Measurements from ENCODE around the gene ZNF169. TPM values are rescaled to one million over a fixed set of nuclear protein-coding genes. Genes with fewer than 3 reads are reported as not detected.
"Not testable (repeated sequence)": the region's sequence is repeated elsewhere in the genome, so short reads cannot be mapped to it uniquely, and the experiment has no call there.

ZNF169 gene
- total RNA-seq, 1 experiment from 2014 or later = 5.0 TPM

DNA sequence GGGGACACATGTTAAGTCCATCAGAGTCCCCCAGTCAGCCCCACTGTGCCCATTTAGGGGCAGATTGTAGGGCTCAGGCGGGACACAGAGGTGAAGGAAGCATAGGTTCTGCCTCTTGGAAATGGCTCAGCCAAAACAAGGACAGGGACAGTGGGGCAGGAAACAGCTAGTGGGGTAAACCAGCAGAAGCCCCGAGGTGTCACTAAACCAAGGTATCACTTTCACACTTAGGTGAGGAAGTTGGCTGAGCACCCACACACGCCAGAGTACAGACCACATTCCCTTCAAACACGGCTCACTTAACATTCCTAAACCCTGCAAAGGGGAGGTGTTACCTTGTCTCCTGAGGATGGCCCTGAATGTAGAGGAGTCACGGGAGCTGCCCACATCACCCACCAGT is 57.1 kb downstream of the ZNF169 start:
- DNase-seq (ENCODE audit: low spot score); CTCF ChIA-PET; ATAC-seq; H3K36me3 Mint-ChIP-seq; H3K4me1 Mint-ChIP-seq; POLR2A ChIA-PET; H3K27ac Mint-ChIP-seq; H3K9me3 Mint-ChIP-seq; H3K27me3 Mint-ChIP-seq (ENCODE audit: low read depth); H3K4me3 Mint-ChIP-seq: not testable (repeated sequence)

- ATAC-seq = peak; percentile 66
- H3K9me3 Mint-ChIP-seq; H3K4me3 Mint-ChIP-seq; H3K36me3 Mint-ChIP-seq; H3K27me3 Mint-ChIP-seq (ENCODE audit: low read depth); H3K27ac Mint-ChIP-seq; CTCF ChIA-PET; H3K4me1 Mint-ChIP-seq; POLR2A ChIA-PET; DNase-seq (ENCODE audit: low spot score): not testable (repeated sequence)
Measured at GRCh38 chr9:94317949-94318657, 59.0 kb downstream of the ZNF169 start.

DNA sequence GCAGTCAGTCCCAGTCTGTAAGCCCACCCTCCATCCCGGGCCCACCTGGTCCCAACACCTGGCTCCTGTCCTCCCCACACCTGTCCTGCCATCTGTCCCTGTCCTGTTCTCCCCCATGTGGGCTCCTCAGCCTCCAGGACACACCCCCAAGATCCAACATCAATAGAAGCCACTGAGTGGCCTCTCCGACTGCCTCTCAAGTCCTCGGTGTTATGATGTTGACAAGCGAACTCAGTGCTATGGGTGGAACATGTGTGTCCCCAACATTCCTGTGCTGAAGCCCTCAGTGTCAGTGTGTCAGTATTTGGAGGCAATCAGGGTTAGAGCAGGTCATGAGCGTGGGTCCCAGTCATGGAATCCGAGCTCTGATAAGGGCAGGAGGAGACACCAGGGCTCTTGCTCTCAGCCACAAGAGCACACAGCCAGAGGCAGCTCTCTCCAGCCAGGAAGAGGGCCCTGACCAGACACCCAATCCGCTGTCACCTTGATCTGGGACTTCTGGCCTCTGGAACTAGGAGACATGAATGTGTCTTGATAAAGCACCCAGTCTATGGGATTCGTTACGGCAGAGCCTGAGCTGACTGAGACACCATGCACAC is 63.3 kb downstream of the ZNF169 start:
- H3K4me1 Mint-ChIP-seq; H3K9me3 Mint-ChIP-seq; ATAC-seq; CTCF ChIA-PET; H3K27ac Mint-ChIP-seq; H3K4me3 Mint-ChIP-seq; DNase-seq (ENCODE audit: low spot score); H3K27me3 Mint-ChIP-seq (ENCODE audit: low read depth); H3K36me3 Mint-ChIP-seq; POLR2A ChIA-PET: not testable (repeated sequence)

DNA sequence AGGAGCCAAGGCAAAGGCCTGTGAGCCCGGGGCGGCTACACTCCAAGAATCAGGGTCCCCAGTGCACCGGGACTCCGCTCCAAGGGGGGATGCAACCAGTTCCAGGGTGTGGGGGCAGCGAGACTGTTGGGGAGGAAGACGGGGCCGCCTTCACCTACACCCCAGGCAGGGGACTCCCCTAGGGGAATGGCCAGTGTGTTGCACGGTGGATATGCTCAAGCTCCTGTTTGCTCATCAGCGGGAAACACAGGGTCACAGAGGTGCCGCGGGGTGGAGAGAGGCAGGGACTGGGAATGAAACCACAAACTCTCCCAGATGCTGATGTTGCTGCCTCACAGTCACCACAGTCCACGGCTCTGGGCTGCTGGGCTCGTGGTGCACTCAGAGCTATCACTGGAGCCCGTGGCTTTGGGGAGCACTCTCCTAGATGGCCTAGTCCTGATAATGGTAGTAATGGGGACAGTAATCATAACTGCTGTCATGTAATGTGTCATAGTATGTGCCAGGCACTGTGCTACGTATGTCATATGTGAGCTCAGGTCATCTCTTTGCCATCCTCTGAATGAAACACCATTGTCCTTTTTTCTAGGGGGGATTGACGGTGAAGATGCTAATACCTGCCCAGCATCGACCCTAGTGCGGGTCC is 64.2 kb downstream of the ZNF169 start:
- DNase-seq (ENCODE audit: low spot score); POLR2A ChIA-PET; H3K27ac Mint-ChIP-seq; H3K27me3 Mint-ChIP-seq (ENCODE audit: low read depth); ATAC-seq; H3K9me3 Mint-ChIP-seq; H3K4me3 Mint-ChIP-seq; H3K4me1 Mint-ChIP-seq; H3K36me3 Mint-ChIP-seq; CTCF ChIA-PET: not testable (repeated sequence)

DNA sequence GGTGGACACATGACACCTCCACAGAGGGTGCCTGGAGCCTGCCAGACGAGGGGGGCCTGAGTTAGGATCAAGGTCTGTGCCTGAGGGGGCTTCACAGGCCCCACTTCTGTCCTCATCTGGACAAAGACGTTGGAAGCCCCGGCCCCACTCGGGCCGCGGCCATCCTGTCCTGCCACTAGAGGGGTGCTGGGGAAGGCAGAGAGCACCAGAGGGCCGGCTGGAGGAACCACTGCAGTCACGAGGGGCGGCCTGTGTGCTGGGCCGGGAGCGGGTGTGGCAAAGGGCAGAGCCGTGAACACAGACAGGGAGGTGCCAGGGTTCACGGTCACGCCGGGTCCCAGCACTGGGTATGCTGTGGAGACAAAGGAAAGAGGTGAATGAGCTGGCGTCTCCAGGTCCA is 66.5 kb downstream of the ZNF169 start:
- H3K27me3 Mint-ChIP-seq (ENCODE audit: low read depth); H3K4me1 Mint-ChIP-seq; H3K4me3 Mint-ChIP-seq; CTCF ChIA-PET; H3K27ac Mint-ChIP-seq; POLR2A ChIA-PET; H3K9me3 Mint-ChIP-seq; H3K36me3 Mint-ChIP-seq: not testable (repeated sequence)
- ATAC-seq = peak; percentile 88
- peak; percentile 38 for DNase-seq (ENCODE audit: low spot score)

DNA sequence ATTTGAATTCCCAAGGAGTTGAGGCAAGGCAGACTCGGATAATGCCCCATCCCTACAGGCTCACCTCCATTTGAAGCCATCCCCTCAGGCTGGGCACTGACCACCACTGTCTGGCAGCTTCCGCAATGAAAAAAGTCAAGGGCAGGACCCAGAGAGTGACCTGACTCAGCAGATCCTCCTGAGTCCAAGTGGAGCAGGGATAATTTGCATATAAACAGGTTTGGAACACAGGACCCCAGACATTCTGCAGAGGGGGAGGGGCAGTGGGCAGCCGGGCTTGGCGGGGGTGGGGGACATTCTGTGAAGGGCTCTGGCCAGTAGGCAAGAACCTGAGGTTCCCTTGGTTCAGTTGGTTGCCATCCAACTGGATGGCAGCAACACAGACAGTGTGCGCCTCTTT is 69.4 kb downstream of the ZNF169 start, which contains the start of gene NUTM2F:
Gene NUTM2F (minus strand): TSS at position 101 of the 400 bp plus-strand sequence. CDS start 21 bp downstream, at position 80.
- peak; percentile 16; the same call in 1 of the 2 replicates for ATAC-seq
- H3K36me3 Mint-ChIP-seq; DNase-seq (ENCODE audit: low spot score); H3K27me3 Mint-ChIP-seq (ENCODE audit: low read depth); H3K9me3 Mint-ChIP-seq; H3K27ac Mint-ChIP-seq; H3K4me1 Mint-ChIP-seq; CTCF ChIA-PET; H3K4me3 Mint-ChIP-seq; POLR2A ChIA-PET: not testable (repeated sequence)

DNA sequence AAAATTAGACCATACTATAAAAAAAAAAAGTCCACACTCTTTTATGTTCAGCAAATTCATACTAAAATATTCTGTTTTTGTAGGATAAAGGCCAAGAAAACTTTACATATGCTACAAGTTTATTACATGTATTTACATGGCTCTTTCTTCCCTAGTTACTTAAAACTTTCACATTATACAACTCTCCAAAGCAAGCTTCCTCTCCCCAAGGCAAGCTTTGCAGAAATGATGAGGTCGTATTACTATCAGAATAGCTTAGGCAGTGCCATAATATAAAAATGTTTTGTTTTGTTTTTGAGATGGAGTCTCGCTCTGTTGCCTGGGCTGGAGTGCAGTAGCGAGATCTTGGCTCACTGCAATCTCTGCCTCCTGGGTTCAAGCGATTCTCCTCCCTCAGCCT is 77.3 kb downstream of the ZNF169 start:
- DNase-seq (ENCODE audit: low spot score); POLR2A ChIA-PET; H3K4me3 Mint-ChIP-seq; ATAC-seq; H3K4me1 Mint-ChIP-seq; H3K9me3 Mint-ChIP-seq; H3K36me3 Mint-ChIP-seq; H3K27me3 Mint-ChIP-seq (ENCODE audit: low read depth); CTCF ChIA-PET; H3K27ac Mint-ChIP-seq: not testable (repeated sequence)

DNA sequence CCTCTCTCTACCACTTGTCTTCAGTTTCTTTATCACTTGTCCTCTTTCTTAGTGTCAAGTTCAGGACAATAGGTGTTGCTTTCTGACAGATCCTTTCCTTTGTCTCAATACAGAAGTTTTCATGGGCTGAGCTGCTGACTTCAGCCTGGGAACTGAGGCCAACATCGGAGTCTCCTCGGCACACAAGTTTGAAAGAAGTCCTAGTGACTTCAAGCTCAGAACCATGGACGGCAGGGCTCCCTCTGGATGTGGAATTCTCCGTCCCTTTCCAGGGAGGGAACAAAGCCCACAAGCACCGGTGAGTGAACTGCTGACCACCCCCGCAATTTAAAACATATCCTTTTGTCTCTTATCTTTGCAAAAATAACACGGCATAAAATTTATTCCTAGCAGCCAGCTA is 79.6 kb downstream of the ZNF169 start:
- H3K4me1 Mint-ChIP-seq; H3K9me3 Mint-ChIP-seq; POLR2A ChIA-PET; H3K36me3 Mint-ChIP-seq; H3K27me3 Mint-ChIP-seq (ENCODE audit: low read depth); H3K4me3 Mint-ChIP-seq; CTCF ChIA-PET; DNase-seq (ENCODE audit: low spot score): not testable (repeated sequence)
- H3K27ac Mint-ChIP-seq = peak overlapping the region; percentile 92; the same call in 1 of the 2 replicates
- ATAC-seq = peak; percentile 68

DNA sequence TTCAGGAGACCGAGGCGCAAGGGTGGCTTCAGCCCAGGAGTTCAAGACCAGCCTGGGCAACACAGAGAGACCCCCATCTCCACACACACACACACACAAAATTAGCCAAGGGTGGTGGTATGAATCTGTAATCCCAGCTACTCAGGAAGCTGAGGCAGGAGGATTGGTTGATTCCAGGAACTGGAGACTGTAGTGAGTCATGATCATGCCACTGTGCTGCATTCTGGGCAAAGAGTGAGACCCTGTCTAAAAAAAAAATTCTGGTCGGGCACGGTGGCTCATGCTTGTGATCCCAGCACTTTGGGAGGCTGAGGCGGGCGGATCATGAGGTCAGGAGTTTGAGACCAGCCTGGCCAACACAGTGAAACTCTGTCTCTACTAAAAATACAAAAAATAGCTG is 80.6 kb downstream of the ZNF169 start:
- H3K4me3 Mint-ChIP-seq; CTCF ChIA-PET; H3K27me3 Mint-ChIP-seq (ENCODE audit: low read depth); H3K9me3 Mint-ChIP-seq; DNase-seq (ENCODE audit: low spot score); POLR2A ChIA-PET; H3K36me3 Mint-ChIP-seq; H3K4me1 Mint-ChIP-seq; ATAC-seq; H3K27ac Mint-ChIP-seq: not testable (repeated sequence)

- H3K27ac Mint-ChIP-seq; DNase-seq (ENCODE audit: low spot score); H3K36me3 Mint-ChIP-seq; H3K4me3 Mint-ChIP-seq; CTCF ChIA-PET; POLR2A ChIA-PET; H3K9me3 Mint-ChIP-seq; H3K27me3 Mint-ChIP-seq (ENCODE audit: low read depth); H3K4me1 Mint-ChIP-seq: not testable (repeated sequence)
- peak; percentile 40; the same call in 1 of the 2 replicates for ATAC-seq
Measured at GRCh38 chr9:94340750-94341149, 81.7 kb downstream of the ZNF169 start.

DNA sequence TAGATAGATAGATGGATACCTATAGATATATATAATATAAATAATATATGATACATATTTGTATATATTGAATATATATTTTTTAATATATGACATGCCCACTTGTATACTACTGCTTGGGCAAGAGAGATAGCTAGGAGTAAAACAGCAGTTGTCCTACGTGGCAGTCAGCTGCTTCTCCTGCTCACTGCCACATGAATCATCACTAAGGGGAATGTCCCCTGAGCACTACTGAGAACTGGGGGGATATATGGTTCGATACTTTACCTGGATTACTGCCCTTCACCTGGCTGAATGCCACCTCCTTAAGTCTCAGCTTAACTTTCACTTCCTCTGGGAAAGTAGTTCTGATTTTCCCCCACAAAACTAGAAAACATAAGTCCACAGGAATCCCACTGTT is 82.6 kb downstream of the ZNF169 start:
- CTCF ChIA-PET; DNase-seq (ENCODE audit: low spot score); H3K27ac Mint-ChIP-seq; H3K27me3 Mint-ChIP-seq (ENCODE audit: low read depth); H3K4me1 Mint-ChIP-seq; H3K4me3 Mint-ChIP-seq; ATAC-seq; H3K9me3 Mint-ChIP-seq; POLR2A ChIA-PET; H3K36me3 Mint-ChIP-seq: not testable (repeated sequence)

GRCh38 chr9:94347451-94347850 is 88.4 kb downstream of the ZNF169 start:
- ATAC-seq; CTCF ChIA-PET; POLR2A ChIA-PET; H3K9me3 Mint-ChIP-seq; H3K4me1 Mint-ChIP-seq; H3K36me3 Mint-ChIP-seq; H3K4me3 Mint-ChIP-seq; H3K27me3 Mint-ChIP-seq (ENCODE audit: low read depth); H3K27ac Mint-ChIP-seq; DNase-seq (ENCODE audit: low spot score): not testable (repeated sequence)

DNA sequence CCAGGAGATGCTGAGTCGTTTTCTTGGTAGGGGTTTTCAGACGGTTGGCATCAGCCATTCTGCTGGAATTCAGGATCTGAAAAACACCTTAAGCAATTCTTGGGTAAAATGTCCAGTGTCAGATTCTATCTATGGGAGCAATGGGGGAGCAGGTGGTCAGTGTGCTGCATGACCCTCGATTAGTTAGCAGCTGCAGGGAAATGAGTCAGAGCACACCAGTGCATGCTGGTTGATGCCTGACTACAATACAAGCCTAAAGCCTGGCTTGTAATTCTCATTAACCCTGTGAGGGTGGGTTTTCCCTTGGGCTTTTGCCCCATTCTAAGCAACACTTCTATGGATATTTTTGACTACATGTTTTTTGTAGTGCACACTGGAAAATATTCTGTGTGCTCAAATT is 89.7 kb downstream of the ZNF169 start:
- CTCF ChIA-PET, ATAC-seq: not testable (repeated sequence)

More for the DNA sequence above, 89.7 kb downstream of the ZNF169 start:
- H3K9me3 Mint-ChIP-seq; H3K4me1 Mint-ChIP-seq; POLR2A ChIA-PET; H3K27me3 Mint-ChIP-seq (ENCODE audit: low read depth); H3K4me3 Mint-ChIP-seq; H3K27ac Mint-ChIP-seq; H3K36me3 Mint-ChIP-seq; DNase-seq (ENCODE audit: low spot score): not testable (repeated sequence)

Measured in WTC11 (cell line).